Kidney epithelial cell (primary cell): ENCODE data around the gene ASIP. TPM values are rescaled to one million over a fixed set of nuclear protein-coding genes. Genes with fewer than 3 reads are reported as not detected.

Source experiments
- DNase-seq: peaks from one replicate; pipeline ENCODE4 v3.0.0-alpha.2; 2010; ENCODE audit warnings: low read depth
- H3K27me3 ChIP-seq: 2 replicates; pipeline ENCODE4 v1.6.0; 2011; ENCODE audit warnings: low read length; ENCODE audit not compliant: control insufficient read depth, insufficient read depth
- H3K36me3 ChIP-seq: 2 replicates; pipeline ENCODE4 v1.5.1; 2011; ENCODE audit warnings: low read length; ENCODE audit not compliant: control insufficient read depth, insufficient read depth
- H3K4me3 ChIP-seq: 2 replicates; pipeline ENCODE4 v1.5.1; 2011; ENCODE audit warnings: low read depth, mild to moderate bottlenecking, control low read depth, low read length
- total RNA-seq: library from RNA; depleted of rRNA; stranded (reverse); fragments of >200 nt; gene quantifications from 2 replicates; pipeline ENCODE4 v1.2.3, GENCODE V29; 2015
- TF ChIP-seq, protein P1 (sequence below): IDR thresholded peaks from 2 replicates; pipeline ENCODE4 v1.5.1; 2011; ENCODE audit warnings: mild to moderate bottlenecking, moderate library complexity, low read length, control low read depth, inconsistent platforms; ENCODE audit not compliant: insufficient read depth, poor library complexity, severe bottlenecking

Gene ASIP
- total RNA-seq, 1 donor from 2014 or later: not detected

GRCh38 chr20:34312024-34312460 lies 70.8 kb downstream of the ASIP start:
- no peaks in the 10 kb centered on the region for H3K36me3 ChIP-seq

GRCh38 chr20:34312544-34313217 lies 71.5 kb downstream of the ASIP start:
- TF ChIP-seq, protein P1, sequence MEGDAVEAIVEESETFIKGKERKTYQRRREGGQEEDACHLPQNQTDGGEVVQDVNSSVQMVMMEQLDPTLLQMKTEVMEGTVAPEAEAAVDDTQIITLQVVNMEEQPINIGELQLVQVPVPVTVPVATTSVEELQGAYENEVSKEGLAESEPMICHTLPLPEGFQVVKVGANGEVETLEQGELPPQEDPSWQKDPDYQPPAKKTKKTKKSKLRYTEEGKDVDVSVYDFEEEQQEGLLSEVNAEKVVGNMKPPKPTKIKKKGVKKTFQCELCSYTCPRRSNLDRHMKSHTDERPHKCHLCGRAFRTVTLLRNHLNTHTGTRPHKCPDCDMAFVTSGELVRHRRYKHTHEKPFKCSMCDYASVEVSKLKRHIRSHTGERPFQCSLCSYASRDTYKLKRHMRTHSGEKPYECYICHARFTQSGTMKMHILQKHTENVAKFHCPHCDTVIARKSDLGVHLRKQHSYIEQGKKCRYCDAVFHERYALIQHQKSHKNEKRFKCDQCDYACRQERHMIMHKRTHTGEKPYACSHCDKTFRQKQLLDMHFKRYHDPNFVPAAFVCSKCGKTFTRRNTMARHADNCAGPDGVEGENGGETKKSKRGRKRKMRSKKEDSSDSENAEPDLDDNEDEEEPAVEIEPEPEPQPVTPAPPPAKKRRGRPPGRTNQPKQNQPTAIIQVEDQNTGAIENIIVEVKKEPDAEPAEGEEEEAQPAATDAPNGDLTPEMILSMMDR: peak; percentile 100
- no peaks in the 10 kb centered on the region for H3K36me3 ChIP-seq
- DNase-seq: peak; percentile 34
- peaks cover 7% of the 10 kb centered on the region for H3K27me3 ChIP-seq
- H3K4me3 ChIP-seq: no peak overlapping the region

More at GRCh38 chr20:34312024-34312460, 70.8 kb downstream of the ASIP start:
- no peak for DNase-seq
- TF ChIP-seq, protein P1: no peak
- Histone ChIP-seq H3K4me3 (no peak overlapping the region), H3K27me3 (peaks cover 7% of the 10 kb centered on the region)

GRCh38 chr20:34315236-34315635 lies 74.0 kb downstream of the ASIP start:
- DNase-seq: no peak
- TF ChIP-seq, protein P1: no peak
- H3K27me3 ChIP-seq: peaks cover 7% of the 10 kb centered on the region
- no peaks in the 10 kb centered on the region for H3K36me3 ChIP-seq
- H3K4me3 ChIP-seq: no peak overlapping the region

DNA sequence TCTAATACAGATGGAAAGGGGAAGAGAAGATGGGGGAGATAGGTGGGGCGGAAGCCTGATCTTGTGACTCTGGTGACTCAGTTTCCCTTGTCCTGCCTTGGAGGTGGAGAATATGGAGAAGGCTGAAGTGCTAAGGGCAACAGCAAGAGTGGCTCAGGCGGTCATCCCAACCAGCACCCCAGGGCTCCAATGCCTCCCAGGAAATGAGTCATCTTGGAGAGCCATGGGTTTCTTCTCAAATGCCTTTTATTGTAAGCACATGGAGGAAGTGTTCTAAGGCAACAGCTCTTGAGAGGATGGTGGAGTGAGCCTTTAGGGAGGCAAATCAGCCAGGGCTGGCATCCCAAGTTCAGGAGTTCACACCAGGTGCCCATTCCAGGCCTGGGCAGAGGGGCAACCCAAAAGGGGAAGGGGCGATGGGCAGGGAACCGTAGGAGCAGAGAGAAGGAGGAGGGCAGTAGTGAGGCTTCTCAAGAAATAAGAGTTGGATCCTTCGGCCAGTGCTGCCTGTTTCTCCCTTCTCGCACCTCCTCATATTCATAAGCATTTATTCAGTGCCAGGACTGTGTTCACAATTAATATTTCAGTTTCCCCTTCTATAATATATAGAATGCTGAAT lies 75.1 kb downstream of the ASIP start:
- TF ChIP-seq, protein P1: no peak
- Histone ChIP-seq H3K27me3 (peaks cover 7% of the 10 kb centered on the region), H3K4me3 (no peak overlapping the region), H3K36me3 (no peaks in the 10 kb centered on the region)
- no peak for DNase-seq

Other genes starting within 250 kb of the ASIP start
- 119 and 138 TPM in 2 replicates for gene RALY, start 247.5 kb upstream of the ASIP start, total RNA-seq
- gene EIF2S2, start 129.2 kb upstream of the ASIP start, total RNA-seq: 118 and 132 TPM in 2 replicates
- gene AHCY, start 61.9 kb downstream of the ASIP start, total RNA-seq: 199 and 212 TPM in 2 replicates
- gene ITCH, start 121.8 kb downstream of the ASIP start, total RNA-seq: 47.8 and 53.5 TPM in 2 replicates